ENCODE measurements around the gene PLIN4.

PLIN4 gene

GRCh38 chr19:4498694-4499093 is 19.6 kb downstream of the PLIN4 start:
- no peak for DNase-seq (ENCODE audit: extremely low read depth, low read depth)
- TF ChIP-seq, protein P1, sequence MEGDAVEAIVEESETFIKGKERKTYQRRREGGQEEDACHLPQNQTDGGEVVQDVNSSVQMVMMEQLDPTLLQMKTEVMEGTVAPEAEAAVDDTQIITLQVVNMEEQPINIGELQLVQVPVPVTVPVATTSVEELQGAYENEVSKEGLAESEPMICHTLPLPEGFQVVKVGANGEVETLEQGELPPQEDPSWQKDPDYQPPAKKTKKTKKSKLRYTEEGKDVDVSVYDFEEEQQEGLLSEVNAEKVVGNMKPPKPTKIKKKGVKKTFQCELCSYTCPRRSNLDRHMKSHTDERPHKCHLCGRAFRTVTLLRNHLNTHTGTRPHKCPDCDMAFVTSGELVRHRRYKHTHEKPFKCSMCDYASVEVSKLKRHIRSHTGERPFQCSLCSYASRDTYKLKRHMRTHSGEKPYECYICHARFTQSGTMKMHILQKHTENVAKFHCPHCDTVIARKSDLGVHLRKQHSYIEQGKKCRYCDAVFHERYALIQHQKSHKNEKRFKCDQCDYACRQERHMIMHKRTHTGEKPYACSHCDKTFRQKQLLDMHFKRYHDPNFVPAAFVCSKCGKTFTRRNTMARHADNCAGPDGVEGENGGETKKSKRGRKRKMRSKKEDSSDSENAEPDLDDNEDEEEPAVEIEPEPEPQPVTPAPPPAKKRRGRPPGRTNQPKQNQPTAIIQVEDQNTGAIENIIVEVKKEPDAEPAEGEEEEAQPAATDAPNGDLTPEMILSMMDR (IDR thresholded peaks at IDR 0.05; ENCODE audit: low read depth, low read length) = no peak

DNA sequence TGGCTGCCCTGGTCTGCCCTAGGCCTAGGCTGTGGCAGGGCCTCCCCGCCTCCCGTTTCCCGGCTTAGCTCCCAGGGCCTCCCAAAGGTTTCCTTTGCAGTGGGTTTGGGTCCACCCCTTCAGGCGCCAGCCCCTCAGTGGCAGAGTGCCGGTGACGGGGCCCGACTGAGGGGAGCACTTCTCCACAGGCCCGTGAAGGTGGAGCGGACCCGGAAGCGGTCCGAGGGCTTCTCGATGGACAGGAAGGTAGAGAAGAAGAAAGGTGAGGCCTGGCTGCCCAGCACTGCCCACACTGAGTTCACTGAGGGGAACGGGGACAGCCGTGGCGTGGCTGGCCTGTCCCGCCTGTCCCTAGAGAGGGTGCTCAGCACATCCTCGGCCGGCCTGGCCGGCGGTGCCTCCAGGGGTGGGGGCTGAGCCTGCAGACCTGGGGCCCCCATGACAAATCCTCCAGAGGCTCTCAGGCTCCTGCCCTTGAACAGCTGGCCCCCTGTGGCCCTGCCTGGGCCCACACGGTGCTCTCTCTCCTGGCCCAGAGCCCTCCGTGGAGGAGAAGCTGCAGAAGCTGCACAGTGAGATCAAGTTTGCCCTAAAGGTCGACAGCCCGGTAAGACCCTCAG is 20.4 kb downstream of the PLIN4 start:
- TF ChIP-seq, protein P1 (IDR thresholded peaks at IDR 0.05; ENCODE audit: low read depth, low read length) = no peak
- DNase-seq (ENCODE audit: extremely low read depth, low read depth) = no peak

DNA sequence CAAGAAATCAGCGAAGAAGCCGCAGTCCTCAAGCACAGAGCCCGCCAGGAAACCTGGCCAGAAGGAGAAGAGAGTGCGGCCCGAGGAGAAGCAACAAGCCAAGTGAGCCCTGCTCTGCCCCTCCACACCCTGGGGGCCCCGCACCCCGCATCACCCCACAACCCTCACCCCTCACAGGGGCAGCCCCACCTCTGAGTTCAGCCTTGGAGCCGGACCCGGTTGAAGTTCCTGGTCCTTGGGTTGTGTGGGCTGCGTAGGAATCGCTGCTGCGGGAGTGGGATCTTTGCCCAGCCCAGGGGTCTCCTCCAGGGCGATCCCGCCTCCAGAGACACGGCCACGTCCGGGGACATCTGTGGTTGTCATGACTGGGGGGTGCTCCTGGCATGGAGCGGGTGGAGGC is 22.0 kb downstream of the PLIN4 start:
- TF ChIP-seq, protein P1 (IDR thresholded peaks at IDR 0.05; ENCODE audit: low read depth, low read length) = no peak
- no peak for DNase-seq (ENCODE audit: extremely low read depth, low read depth)

GRCh38 chr19:4495471-4495870 is 22.8 kb downstream of the PLIN4 start:
- no peak for DNase-seq (ENCODE audit: extremely low read depth, low read depth)
- TF ChIP-seq, protein P1 (IDR thresholded peaks at IDR 0.05; ENCODE audit: low read depth, low read length) = no peak; the same call in 1 of the 2 replicates

DNA sequence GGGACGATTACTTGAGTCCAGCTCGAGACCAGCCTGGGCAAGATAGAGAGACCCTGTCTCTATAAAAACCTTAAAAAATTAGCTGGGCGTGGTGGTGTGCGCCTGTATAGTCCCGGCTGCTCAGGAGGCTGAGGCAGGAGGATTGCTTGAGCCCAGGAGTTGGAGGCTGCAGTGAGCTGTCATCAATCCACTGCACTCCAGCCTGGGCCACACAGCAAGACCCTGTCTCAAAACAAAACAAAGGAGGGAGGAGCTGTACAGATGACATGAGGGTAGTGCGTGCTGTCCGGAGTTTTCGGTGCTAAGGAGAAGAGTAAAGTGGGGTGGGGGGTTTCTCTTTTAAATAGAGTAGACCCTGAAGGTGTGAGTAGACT is 23.6 kb downstream of the PLIN4 start:
- no peak for DNase-seq (ENCODE audit: extremely low read depth, low read depth)
- TF ChIP-seq, protein P1 (IDR thresholded peaks at IDR 0.05; ENCODE audit: low read depth, low read length) = no peak

GRCh38 chr19:4493929-4494690 is 24.2 kb downstream of the PLIN4 start:
- no peak for DNase-seq (ENCODE audit: extremely low read depth, low read depth)
- TF ChIP-seq, protein P1 (IDR thresholded peaks at IDR 0.05; ENCODE audit: low read depth, low read length) = no peak

GRCh38 chr19:4493104-4493928 is 25.0 kb downstream of the PLIN4 start:
- no peak for DNase-seq (ENCODE audit: extremely low read depth, low read depth)
- TF ChIP-seq, protein P1 (IDR thresholded peaks at IDR 0.05; ENCODE audit: low read depth, low read length) = no peak
